GM12878 (cell line): ENCODE measurements around the gene PLD5. TPM values are rescaled to one million over a fixed set of nuclear protein-coding genes. Genes with fewer than 3 reads are reported as not detected.
A peak's percentile ranks its signal among the peaks of the same experiment; 100 is the strongest.

Experiments used
- ATAC-seq: fragments of 200-7000 bp; cut with Tn5 transposase; 3 replicates; pipeline ENCODE4 v1.9.1; 2020; ENCODE audit warnings: mild to moderate bottlenecking, moderate library complexity
- BruUV-seq: library from RNA; stranded (reverse); fragments of 400-500 nt; replicated peaks from 2 replicates; lab custom pipeline; 2021; lab: Mats Ljungman, UMichigan
- CTCF ChIA-PET: fragments of 300-600 bp; sonication (Branson Sonifier 250); formaldehyde crosslinking; extraction: SDS; loops from one replicate; lab custom pipeline; 2021; ENCODE audit warnings: inconsistent platforms; lab: Yijun Ruan, JAX
- POLR2A ChIA-PET: fragments of 350-600 bp; formaldehyde crosslinking; extraction: SDS; loops from one replicate; lab custom pipeline; 2021; ENCODE audit warnings: inconsistent platforms; lab: Charles Lee
- RAD21 ChIA-PET: fragments of 300-600 bp; sonication (Branson Sonifier 250); formaldehyde crosslinking; loops from one replicate; lab custom pipeline; 2023; ENCODE audit warnings: antibody characterized with exemption; ENCODE audit not compliant: unreplicated experiment; lab: Charles Lee
- SMC1A ChIA-PET: fragments of 300-600 bp; sonication (Branson Sonifier 250); formaldehyde crosslinking; loops from one replicate; lab custom pipeline; 2023; ENCODE audit not compliant: unreplicated experiment, uncharacterized antibody; lab: Charles Lee
- DNase-seq: peaks from one replicate; pipeline ENCODE4 v3.0.0-alpha.2; 2011; ENCODE audit warnings: low read depth, low spot score
- FAIRE-seq: peaks from 3 replicates; lab custom pipeline; 2011; peaks lifted over from hg19 to GRCh38; lab: Jason Lieb, UNC
- H2AFZ ChIP-seq: 2 replicates; pipeline ENCODE4 v1.6.0; 2011; ENCODE audit warnings: low read depth, low read length, control low read depth; ENCODE audit not compliant: control insufficient read depth
- H3K27ac ChIP-seq: 2 replicates; pipeline ENCODE4 v1.5.1; 2011; ENCODE audit warnings: control low read depth; ENCODE audit not compliant: control insufficient read depth, insufficient read depth
- H3K27me3 ChIP-seq, 2 experiments: replicated peaks in 1 of 2; 2 replicates each; pipeline versions ENCODE4 v1.6.0 to v1.6.1; 2011; ENCODE audit warnings: low read length in 1 of 2; ENCODE audit not compliant: control insufficient read depth in 2 of 2, insufficient read depth in 2 of 2
- H3K36me3 ChIP-seq, 2 experiments: 2 replicates each; pipeline ENCODE4 v1.5.1; 2011; ENCODE audit warnings: low read length in 1 of 2; ENCODE audit not compliant: control insufficient read depth in 2 of 2, insufficient read depth in 2 of 2
- H3K4me1 ChIP-seq: 2 replicates; pipeline ENCODE4 v1.6.1; 2011; ENCODE audit warnings: mild to moderate bottlenecking, low read length, moderate library complexity, mixed read lengths; ENCODE audit not compliant: control insufficient read depth, insufficient read depth
- H3K4me2 ChIP-seq: 2 replicates; pipeline ENCODE4 v1.6.0; 2011; ENCODE audit warnings: control low read depth; ENCODE audit not compliant: control insufficient read depth, insufficient read depth
- H3K4me3 ChIP-seq: fragments of 200-600 bp; sonication (generic); 2 replicates; pipeline ENCODE4 v1.5.1; 2016
- H3K79me2 ChIP-seq: 2 replicates; pipeline ENCODE4 v1.6.0; 2011; ENCODE audit warnings: low read length; ENCODE audit not compliant: control insufficient read depth, insufficient read depth
- H3K9ac ChIP-seq: 2 replicates; pipeline ENCODE4 v1.8.0; 2011; ENCODE audit warnings: low read length, control low read depth, mixed read lengths; ENCODE audit not compliant: control insufficient read depth, insufficient read depth
- H3K9me3 ChIP-seq: replicated peaks from 3 replicates; pipeline ENCODE4 v1.5.1; 2011; ENCODE audit warnings: mild to moderate bottlenecking, low read length; ENCODE audit not compliant: control insufficient read depth, insufficient read depth
- H4K20me1 ChIP-seq: 2 replicates; pipeline ENCODE4 v1.6.0; 2011; ENCODE audit not compliant: control insufficient read depth, insufficient read depth
- EP300 ChIP-seq, 2 experiments: fragments of 150-350 bp in 1 of 2; IDR thresholded peaks; 2 replicates each; pipeline ENCODE4 v1.6.1; 2011 to 2012; ENCODE audit warnings: low read depth in 2 of 2, low read length in 2 of 2, borderline replicate concordance in 1 of 2, improper control_type of control experiment in 1 of 2, inconsistent platforms in 1 of 2; ENCODE audit not compliant: control insufficient read depth in 1 of 2
- HDAC6 ChIP-seq: fragments of 200-600 bp; sonication (generic); IDR thresholded peaks from one replicate; pipeline ENCODE4 v1.8.0; 2017; ENCODE audit warnings: antibody characterized with exemption; ENCODE audit not compliant: unreplicated experiment
- RUNX3 ChIP-seq: IDR thresholded peaks from 2 replicates; pipeline ENCODE4 v1.6.1; 2012; ENCODE audit warnings: low read length, inconsistent platforms
- SMC3 ChIP-seq: IDR thresholded peaks from 2 replicates; pipeline ENCODE4 v1.6.1; 2011; ENCODE audit warnings: low read length, improper control_type of control experiment, borderline replicate concordance
- YY1 ChIP-seq: IDR thresholded peaks from 2 replicates; pipeline ENCODE4 v1.6.1; 2011; ENCODE audit warnings: low read depth, mild to moderate bottlenecking, low read length
- ZNF207 ChIP-seq: fragments of 450-650 bp; IDR thresholded peaks from 2 replicates; pipeline ENCODE4 v1.6.1; 2014; ENCODE audit warnings: antibody characterized with exemption, mild to moderate bottlenecking, borderline replicate concordance
- ZSCAN29 ChIP-seq: fragments of 450-650 bp; IDR thresholded peaks from 2 replicates; pipeline ENCODE4 v1.6.1; 2017; ENCODE audit warnings: mild to moderate bottlenecking, moderate library complexity
- WGBS: methylation state at CpG from one replicate; pipeline ENCODE4 v1.1.6; 2016; ENCODE audit warnings: low lambda C conversion rate; ENCODE audit not compliant: insufficient replicate concordance, insufficient coverage; ENCODE audit errors: missing lambda C conversion rate; 5-methylcytosine and 5-hydroxymethylcytosine counted together
- in situ Hi-C: fragments of 300-500 bp; cut with MboI; formaldehyde crosslinking; loops from 9 replicates; pipeline ENCODE4 v1.14.3; 2018; ENCODE audit warnings: mixed read lengths
- intact Hi-C: fragments of 100-400 bp; cut with micrococcal nuclease; formaldehyde crosslinking; loops from one replicate; pipeline ENCODE4 v1.14.2; 2022; ENCODE audit not compliant: unreplicated experiment
- polyA plus RNA-seq, 11 experiments: library from polyadenylated mRNA; depleted of rRNA in 4 of 11; unstranded in 6 of 11; stranded (reverse) in 5 of 11; fragments of >200 nt; fragmentation: Nextera tagmentation in 4 of 11; fragmentation: Illumina TruSeq in 1 of 11; extraction: Ambion mirVana in 4 of 11; extraction: Trizol in 1 of 11; gene quantifications; 1 replicate in 1 of 11; 2 replicates in 10 of 11; pipeline versions ENCODE4 v1.2.1 to v1.2.3, GENCODE V29; 2011 to 2016; ENCODE audit warnings: inconsistent platforms in 2 of 11, missing spikeins in 2 of 11, low read depth in 1 of 11
- total RNA-seq, 4 experiments: library from RNA; depleted of rRNA in 3 of 4; stranded (reverse); fragments of >200 nt in 3 of 4; fragmentation: Illumina TruSeq in 1 of 4; extraction: Trizol in 1 of 4; gene quantifications; 2 replicates each; pipeline versions ENCODE4 v1.2.1 to v1.2.3, GENCODE V29; 2013 to 2021
- TF ChIP-seq, protein P1 (sequence below): fragments of 450-650 bp; IDR thresholded peaks from 2 replicates; pipeline ENCODE4 v1.6.1; 2017; ENCODE audit warnings: mild to moderate bottlenecking, moderate library complexity

PLD5 gene
- total and polyA plus RNA-seq, 10 of the 15 experiments (the other 5 are each of a cell fraction or from before 2014, with no cell fraction given), result not detected

DNA sequence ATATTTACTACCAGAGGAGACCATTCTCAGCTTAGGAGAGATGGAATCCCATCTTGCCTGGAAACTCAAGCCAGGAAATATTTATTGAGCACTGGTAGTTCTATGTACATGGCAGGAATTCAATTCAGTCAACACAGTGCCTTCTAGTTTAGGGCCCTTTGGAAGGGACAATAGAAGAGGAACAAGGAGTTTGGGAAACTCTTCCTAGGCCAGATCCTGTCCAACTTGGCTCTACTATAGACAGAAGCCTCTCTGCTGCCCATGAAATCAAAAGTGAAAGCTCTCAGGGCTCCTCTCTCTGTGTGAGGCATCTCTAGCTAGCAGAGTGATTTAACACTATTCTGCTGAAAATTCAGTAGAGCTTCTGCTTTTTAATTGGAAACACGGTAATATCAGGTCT is 281.0 kb downstream of the PLD5 start (continued):
- TF ChIP-seq EP300 (IDR thresholded peaks at IDR 0.05; ENCODE audit: borderline replicate concordance in 1 of 2, control insufficient read depth in 1 of 2, low read depth in 2 of 2, low read length in 2 of 2) (no peak), ZNF207 (no peak)

DNA sequence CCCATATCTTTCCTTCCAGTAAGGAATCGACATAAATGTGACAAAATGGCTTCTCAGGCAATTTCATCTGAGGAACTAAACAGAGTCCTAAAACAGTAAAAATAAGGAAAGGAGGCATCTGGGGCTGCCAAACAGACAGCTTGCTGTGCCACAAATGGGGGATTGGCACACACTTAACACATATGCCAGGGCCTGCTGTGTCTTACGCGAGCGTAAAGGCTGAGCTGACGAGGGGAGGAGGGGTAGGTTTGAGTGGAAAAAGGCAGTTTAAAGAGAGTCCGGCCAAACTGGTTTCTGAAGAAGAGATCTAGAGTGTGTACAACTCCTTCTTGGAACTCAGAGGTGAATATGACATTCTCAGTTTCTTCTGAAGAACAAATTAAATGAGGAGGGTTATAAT is 281.5 kb downstream of the PLD5 start:
- Histone ChIP-seq H3K36me3 (no peaks in the 10 kb centered on the region), H4K20me1 (no peaks in the 10 kb centered on the region), H2AFZ (peak overlapping the region; percentile 94), H3K9me3 (no peaks in the 10 kb centered on the region), H3K9ac (no peak overlapping the region), H3K4me2 (no peak overlapping the region), H3K4me3 (no peak overlapping the region), H3K4me1 (no peaks in the 10 kb centered on the region), H3K27me3 (no peaks in the 10 kb centered on the region), H3K79me2 (no peaks in the 10 kb centered on the region), H3K27ac (no peak overlapping the region)
- TF ChIP-seq, protein P1, sequence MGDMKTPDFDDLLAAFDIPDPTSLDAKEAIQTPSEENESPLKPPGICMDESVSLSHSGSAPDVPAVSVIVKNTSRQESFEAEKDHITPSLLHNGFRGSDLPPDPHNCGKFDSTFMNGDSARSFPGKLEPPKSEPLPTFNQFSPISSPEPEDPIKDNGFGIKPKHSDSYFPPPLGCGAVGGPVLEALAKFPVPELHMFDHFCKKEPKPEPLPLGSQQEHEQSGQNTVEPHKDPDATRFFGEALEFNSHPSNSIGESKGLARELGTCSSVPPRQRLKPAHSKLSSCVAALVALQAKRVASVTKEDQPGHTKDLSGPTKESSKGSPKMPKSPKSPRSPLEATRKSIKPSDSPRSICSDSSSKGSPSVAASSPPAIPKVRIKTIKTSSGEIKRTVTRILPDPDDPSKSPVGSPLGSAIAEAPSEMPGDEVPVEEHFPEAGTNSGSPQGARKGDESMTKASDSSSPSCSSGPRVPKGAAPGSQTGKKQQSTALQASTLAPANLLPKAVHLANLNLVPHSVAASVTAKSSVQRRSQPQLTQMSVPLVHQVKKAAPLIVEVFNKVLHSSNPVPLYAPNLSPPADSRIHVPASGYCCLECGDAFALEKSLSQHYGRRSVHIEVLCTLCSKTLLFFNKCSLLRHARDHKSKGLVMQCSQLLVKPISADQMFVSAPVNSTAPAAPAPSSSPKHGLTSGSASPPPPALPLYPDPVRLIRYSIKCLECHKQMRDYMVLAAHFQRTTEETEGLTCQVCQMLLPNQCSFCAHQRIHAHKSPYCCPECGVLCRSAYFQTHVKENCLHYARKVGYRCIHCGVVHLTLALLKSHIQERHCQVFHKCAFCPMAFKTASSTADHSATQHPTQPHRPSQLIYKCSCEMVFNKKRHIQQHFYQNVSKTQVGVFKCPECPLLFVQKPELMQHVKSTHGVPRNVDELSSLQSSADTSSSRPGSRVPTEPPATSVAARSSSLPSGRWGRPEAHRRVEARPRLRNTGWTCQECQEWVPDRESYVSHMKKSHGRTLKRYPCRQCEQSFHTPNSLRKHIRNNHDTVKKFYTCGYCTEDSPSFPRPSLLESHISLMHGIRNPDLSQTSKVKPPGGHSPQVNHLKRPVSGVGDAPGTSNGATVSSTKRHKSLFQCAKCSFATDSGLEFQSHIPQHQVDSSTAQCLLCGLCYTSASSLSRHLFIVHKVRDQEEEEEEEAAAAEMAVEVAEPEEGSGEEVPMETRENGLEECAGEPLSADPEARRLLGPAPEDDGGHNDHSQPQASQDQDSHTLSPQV, result no peak
- no peak for TF ChIP-seq RUNX3
- no peak for TF ChIP-seq SMC3
- peak; percentile 52; the same call in 1 of the 2 replicates for TF ChIP-seq YY1
- TF ChIP-seq HDAC6, result no peak
- no peak for TF ChIP-seq ZSCAN29
- intact Hi-C loops (no loop called here), in situ Hi-C loops (no loop called here)
- POLR2A ChIA-PET, result no interaction called here
- BruUV-seq, result no TSS peak
- CTCF ChIA-PET, result no interaction called here
- DNase-seq, result no peak
- SMC1A ChIA-PET, result interaction anchor here (1.0 kb wide), 1 partner anchor 10 kb away, joined by 4 read pairs; no protein-coding TSS in a partner anchor
- no peak for FAIRE-seq
- WGBS, result 83% methylated on average over 6 of the region's 6 CpGs
- RAD21 ChIA-PET, result no interaction called here
- peak; percentile 14 for ATAC-seq
